Spleen (tissue), 11 donors: ENCODE results near the gene DMD. TPM values are rescaled to one million over a fixed set of nuclear protein-coding genes. Genes with fewer than 3 reads are reported as not detected.

Experiments used
- DNase-seq: peaks from one replicate; pipeline ENCODE4 v3.0.0-alpha.2; 2020
- H3K27ac ChIP-seq, 8 donors: fragments of 200-600 bp; sonication (generic) in 7 of 8; 1 replicate in 4 of 8; 2 replicates in 4 of 8; pipeline versions ENCODE4 v1.5.0 to v1.8.0; 2016 to 2021; ENCODE audit warnings: inconsistent platforms in 4 of 8, mild to moderate bottlenecking in 4 of 8, moderate library complexity in 1 of 8
- H3K27me3 ChIP-seq, 7 donors: fragments of 200-600 bp; sonication (generic) in 6 of 7; replicated peaks in 1 of 7; 1 replicate in 4 of 7; 2 replicates in 3 of 7; pipeline versions ENCODE4 v1.5.0 to v1.8.0; 2016 to 2021; ENCODE audit warnings: inconsistent platforms in 3 of 7, mild to moderate bottlenecking in 1 of 7
- H3K36me3 ChIP-seq, 6 donors: fragments of 200-600 bp; sonication (generic) in 5 of 6; 1 replicate in 4 of 6; 2 replicates in 2 of 6; pipeline versions ENCODE4 v1.5.0 to v1.8.0; 2016 to 2021; ENCODE audit warnings: inconsistent platforms in 2 of 6
- H3K4me1 ChIP-seq, 6 donors: fragments of 200-600 bp; sonication (generic) in 5 of 6; 1 replicate in 3 of 6; 2 replicates in 3 of 6; pipeline versions ENCODE4 v1.5.0 to v1.8.0; 2016 to 2021; ENCODE audit warnings: inconsistent platforms in 3 of 6
- H3K4me3 ChIP-seq, 8 donors: fragments of 200-600 bp; sonication (generic) in 7 of 8; 1 replicate in 4 of 8; 2 replicates in 4 of 8; pipeline versions ENCODE4 v1.5.0 to v1.8.0; 2016 to 2021; ENCODE audit warnings: inconsistent platforms in 4 of 8, mild to moderate bottlenecking in 4 of 8, moderate library complexity in 2 of 8
- H3K9me3 ChIP-seq, 8 donors: fragments of 200-600 bp; sonication (generic) in 7 of 8; 1 replicate in 4 of 8; 2 replicates in 4 of 8; pipeline versions ENCODE4 v1.5.0 to v1.8.0; 2016 to 2021; ENCODE audit warnings: inconsistent platforms in 4 of 8
- POLR2A ChIP-seq, 3 donors: fragments of 450-650 bp; IDR thresholded peaks; one replicate each; pipeline ENCODE4 v1.5.1; 2017; ENCODE audit warnings: antibody characterized with exemption in 3 of 3, mild to moderate bottlenecking in 1 of 3
- POLR2AphosphoS5 ChIP-seq, 3 donors: sonication (generic); formaldehyde crosslinking; IDR thresholded peaks; one replicate each; pipeline ENCODE4 v1.5.1; 2017; ENCODE audit warnings: antibody characterized with exemption in 3 of 3
- WGBS, 5 donors: extraction: QIAGEN DNeasy Blood & Tissue Kit in 3 of 5; methylation state at CpG; one replicate each; pipeline versions ENCODE4 v1.1.5 to v1.1.7; 2013 to 2018; 5-methylcytosine and 5-hydroxymethylcytosine counted together
- intact Hi-C: fragments of 100-400 bp; cut with DNase I; formaldehyde crosslinking; loops from one replicate; pipeline ENCODE4 v1.15.0; 2023; ENCODE audit warnings: low total_unique reads
- polyA plus RNA-seq, 3 donors: library from polyadenylated mRNA; stranded (reverse); fragments of 200-250 nt; gene quantifications; one replicate each; pipeline ENCODE4 v1.2.1, GENCODE V29; 2013
- total RNA-seq, 7 donors: library from RNA; depleted of rRNA in 3 of 7; stranded (reverse); fragments of >200 nt in 3 of 7; fragmentation: NEBNext Ultra II Directional in 4 of 7; extraction: Animal tissue kit (Norgen Biotek cat#: 25700) in 4 of 7; gene quantifications; one replicate each; pipeline versions ENCODE4 v1.1.0 to v1.2.1, GENCODE V29; 2016 to 2021
- TF ChIP-seq, protein P1 (sequence below), 11 experiments: fragments of 200-600 bp in 7 of 11; fragments of 450-650 bp in 4 of 11; sonication (generic) in 4 of 11; IDR thresholded peaks in 8 of 11; conservative IDR thresholded peaks in 3 of 11; 1 replicate in 7 of 11; 2 replicates in 4 of 11; pipeline versions ENCODE4 v1.4.0 to v1.8.0; 2016 to 2021; ENCODE audit warnings: antibody characterized with exemption in 11 of 11, inconsistent platforms in 4 of 11, mild to moderate bottlenecking in 1 of 11
- donor health status: healthy with polysubstance abuse.
- donor health status: DM: no; HTN: no; CAD: no; lungs with moderate emphysema.
- donor health status: DM: no; HTN: no; CAD: no.
- donor health status: Bipolar disorder and iron deficiency.
- donor health status: healthy.
- donor health status: DM: no; HTN: no; CAD: no.
- donor health status: DM: yes; HTN: yes; CAD: no.

Gene DMD
- total and polyA plus RNA-seq, 10 donors = 1.3 to 11.3 (median 4.4) TPM

DNA sequence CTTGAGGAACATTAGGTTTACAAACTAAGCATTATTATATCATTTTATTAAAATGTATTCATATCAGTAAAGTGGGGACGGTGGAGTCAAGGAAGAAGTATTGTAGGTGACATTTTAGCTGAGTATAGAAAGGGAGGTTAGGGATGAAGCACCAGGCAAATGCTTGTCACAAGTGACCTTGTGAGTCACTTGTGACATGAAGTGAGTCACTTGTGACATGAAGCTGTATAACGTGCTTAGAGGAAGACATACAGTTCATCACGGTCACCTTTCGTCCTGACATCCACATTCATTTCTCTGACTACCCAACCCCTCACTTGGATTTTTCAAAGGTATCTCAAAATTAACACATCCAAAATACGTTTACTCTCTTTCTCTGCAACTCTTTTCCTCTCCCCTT lies 1034.8 kb downstream of the DMD start:
- Histone ChIP-seq H3K27me3 (no peaks in the 10 kb centered on the region), H3K4me3 (no peak overlapping the region), H3K4me1 (no peaks in the 10 kb centered on the region), H3K27ac (no peak overlapping the region), H3K9me3 (no peaks in the 10 kb centered on the region), H3K36me3 (no peaks in the 10 kb centered on the region)
- intact Hi-C loops = no loop called here
- 68 to 91% (median 76%) methylated on average over 5 of the region's 5 CpGs for WGBS, 5 donors
- TF ChIP-seq, protein P1, sequence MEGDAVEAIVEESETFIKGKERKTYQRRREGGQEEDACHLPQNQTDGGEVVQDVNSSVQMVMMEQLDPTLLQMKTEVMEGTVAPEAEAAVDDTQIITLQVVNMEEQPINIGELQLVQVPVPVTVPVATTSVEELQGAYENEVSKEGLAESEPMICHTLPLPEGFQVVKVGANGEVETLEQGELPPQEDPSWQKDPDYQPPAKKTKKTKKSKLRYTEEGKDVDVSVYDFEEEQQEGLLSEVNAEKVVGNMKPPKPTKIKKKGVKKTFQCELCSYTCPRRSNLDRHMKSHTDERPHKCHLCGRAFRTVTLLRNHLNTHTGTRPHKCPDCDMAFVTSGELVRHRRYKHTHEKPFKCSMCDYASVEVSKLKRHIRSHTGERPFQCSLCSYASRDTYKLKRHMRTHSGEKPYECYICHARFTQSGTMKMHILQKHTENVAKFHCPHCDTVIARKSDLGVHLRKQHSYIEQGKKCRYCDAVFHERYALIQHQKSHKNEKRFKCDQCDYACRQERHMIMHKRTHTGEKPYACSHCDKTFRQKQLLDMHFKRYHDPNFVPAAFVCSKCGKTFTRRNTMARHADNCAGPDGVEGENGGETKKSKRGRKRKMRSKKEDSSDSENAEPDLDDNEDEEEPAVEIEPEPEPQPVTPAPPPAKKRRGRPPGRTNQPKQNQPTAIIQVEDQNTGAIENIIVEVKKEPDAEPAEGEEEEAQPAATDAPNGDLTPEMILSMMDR (IDR thresholded peaks at IDR 0.05 in 8 of 11, conservative IDR thresholded peaks at IDR 0.05 in 3 of 11) = no peak
- TF ChIP-seq POLR2A (IDR thresholded peaks at IDR 0.05) (no peak), POLR2AphosphoS5 (IDR thresholded peaks at IDR 0.05) (no peak)
- DNase-seq = no peak

- 48 to 70% (median 53%) methylated on average over 3 of the region's 3 CpGs for WGBS, 5 donors
- H3K27ac ChIP-seq = no peak overlapping the region
- H3K4me3 ChIP-seq = no peak overlapping the region
- H3K36me3 ChIP-seq = no peaks in the 10 kb centered on the region
- no peak for DNase-seq
- peaks cover 0 to 8% (median 0%) of the 10 kb centered on the region in 8 donors for H3K9me3 ChIP-seq
- intact Hi-C loops = no loop called here
- TF ChIP-seq, protein P1 (IDR thresholded peaks at IDR 0.05 in 8 of 11, conservative IDR thresholded peaks at IDR 0.05 in 3 of 11) = no peak
- TF ChIP-seq POLR2AphosphoS5 (IDR thresholded peaks at IDR 0.05) (no peak), POLR2A (IDR thresholded peaks at IDR 0.05) (no peak)
- H3K4me1 ChIP-seq = no peaks in the 10 kb centered on the region
- no peaks in the 10 kb centered on the region for H3K27me3 ChIP-seq
Observed at GRCh38 chrX:32170481-32170880, 1040.9 kb downstream of the DMD start.

- no peak for DNase-seq
- H3K4me1 ChIP-seq = no peaks in the 10 kb centered on the region
- H3K9me3 ChIP-seq = no peaks in the 10 kb centered on the region
- intact Hi-C loops = no loop called here
- 11 to 51% (median 27%) methylated on average over 5 of the region's 5 CpGs for WGBS, 5 donors
- H3K36me3 ChIP-seq = no peaks in the 10 kb centered on the region
- TF ChIP-seq POLR2A (IDR thresholded peaks at IDR 0.05) = no peak
- no peak for TF ChIP-seq POLR2AphosphoS5 (IDR thresholded peaks at IDR 0.05)
- TF ChIP-seq, protein P1 (IDR thresholded peaks at IDR 0.05 in 8 of 11, conservative IDR thresholded peaks at IDR 0.05 in 3 of 11) = no peak
- H3K4me3 ChIP-seq = no peak overlapping the region
- no peak overlapping the region for H3K27ac ChIP-seq
- no peaks in the 10 kb centered on the region for H3K27me3 ChIP-seq
Observed at GRCh38 chrX:32155044-32155638, 1056.2 kb downstream of the DMD start.

DNA sequence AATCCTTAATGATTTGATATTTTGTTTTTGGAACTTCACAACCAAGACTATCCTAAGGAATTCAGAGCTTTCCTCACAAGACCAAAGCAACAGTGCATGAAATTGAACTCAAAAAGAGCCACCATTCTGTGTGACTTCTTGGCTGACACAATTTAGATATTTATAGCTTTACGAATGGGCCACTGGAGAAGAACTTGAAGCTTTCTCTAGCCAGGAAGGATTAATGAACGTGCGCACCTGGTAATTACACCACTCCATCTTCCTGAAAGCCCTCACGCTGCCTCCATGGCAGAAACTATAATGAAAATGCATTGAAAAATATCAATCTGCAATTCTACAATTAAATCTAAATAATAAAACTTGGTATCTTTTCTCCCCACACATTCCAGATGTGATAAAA lies 1057.8 kb downstream of the DMD start:
- Histone ChIP-seq H3K4me3 (no peak overlapping the region), H3K27ac (no peak overlapping the region), H3K9me3 (no peaks in the 10 kb centered on the region), H3K27me3 (no peaks in the 10 kb centered on the region), H3K36me3 (no peaks in the 10 kb centered on the region), H3K4me1 (no peaks in the 10 kb centered on the region)
- DNase-seq = no peak
- TF ChIP-seq, protein P1 (IDR thresholded peaks at IDR 0.05 in 8 of 11, conservative IDR thresholded peaks at IDR 0.05 in 3 of 11) = no peak
- TF ChIP-seq POLR2A (IDR thresholded peaks at IDR 0.05) (no peak), POLR2AphosphoS5 (IDR thresholded peaks at IDR 0.05) (no peak)
- intact Hi-C loops = no loop called here
- WGBS, 5 donors = 64 to 78% (median 70%) methylated on average over 4 of the region's 4 CpGs
